MG63 (cell line): ENCODE data around the gene PTPRN2. TPM values are rescaled to one million over a fixed set of nuclear protein-coding genes. Genes with fewer than 3 reads are reported as not detected.
"Not testable (repeated sequence)": the region's sequence is repeated elsewhere in the genome, so short reads cannot be mapped to it uniquely, and the experiment has no call there.

Experiments used
- DNase-seq: peaks from one replicate; pipeline ENCODE4 v3.0.0-alpha.2; 2020
- H3K27me3 ChIP-seq: fragments of 250-450 bp; sonication (Bioruptor Pico); 2 replicates; pipeline ENCODE4 v1.5.1; 2020; ENCODE audit warnings: mild to moderate bottlenecking, moderate library complexity
- H3K36me3 ChIP-seq: fragments of 250-450 bp; sonication (Bioruptor Pico); 2 replicates; pipeline ENCODE4 v1.5.1; 2020; ENCODE audit warnings: mild to moderate bottlenecking, moderate library complexity
- H3K4me3 ChIP-seq: fragments of 250-450 bp; sonication (Bioruptor Pico); 2 replicates; pipeline ENCODE4 v1.5.1; 2020; ENCODE audit warnings: mild to moderate bottlenecking, moderate library complexity
- H3K9me3 ChIP-seq: fragments of 250-450 bp; sonication (Bioruptor Pico); 2 replicates; pipeline ENCODE4 v1.5.1; 2020; ENCODE audit warnings: mild to moderate bottlenecking, moderate library complexity
- total RNA-seq: library from RNA; depleted of rRNA; stranded (reverse); fragments of >200 nt; shearing (Covaris generic); gene quantifications from 2 replicates; pipeline ENCODE4 v1.2.3, GENCODE V29; 2014; ENCODE audit warnings: low replicate concordance

Gene PTPRN2
- total RNA-seq, 1 experiment from 2014 or later = 0.16 TPM

- Histone ChIP-seq H3K36me3 (no peaks in the 10 kb centered on the region), H3K27me3 (no peaks in the 10 kb centered on the region), H3K4me3 (no peak overlapping the region), H3K9me3 (no peaks in the 10 kb centered on the region)
- DNase-seq = no peak
Observed at GRCh38 chr7:158396301-158396905, 191.2 kb downstream of the PTPRN2 start.

GRCh38 chr7:158395780-158396278 lies 191.8 kb downstream of the PTPRN2 start:
- Histone ChIP-seq H3K36me3 (no peaks in the 10 kb centered on the region), H3K9me3 (no peaks in the 10 kb centered on the region), H3K4me3 (no peak overlapping the region), H3K27me3 (no peaks in the 10 kb centered on the region)
- DNase-seq = no peak

- no peaks in the 10 kb centered on the region for H3K9me3 ChIP-seq
- no peaks in the 10 kb centered on the region for H3K36me3 ChIP-seq
- no peaks in the 10 kb centered on the region for H3K27me3 ChIP-seq
- DNase-seq = no peak
- no peak overlapping the region for H3K4me3 ChIP-seq
Observed at GRCh38 chr7:158395349-158395748, 192.3 kb downstream of the PTPRN2 start.

GRCh38 chr7:158394936-158395335 lies 192.7 kb downstream of the PTPRN2 start:
- DNase-seq = no peak
- H3K9me3 ChIP-seq = no peaks in the 10 kb centered on the region
- no peaks in the 10 kb centered on the region for H3K36me3 ChIP-seq
- H3K4me3 ChIP-seq = no peak overlapping the region
- H3K27me3 ChIP-seq = no peaks in the 10 kb centered on the region

- Histone ChIP-seq H3K36me3 (no peaks in the 10 kb centered on the region), H3K9me3 (no peaks in the 10 kb centered on the region), H3K27me3 (no peaks in the 10 kb centered on the region), H3K4me3 (no peak overlapping the region)
- DNase-seq = no peak
Observed at GRCh38 chr7:158393926-158394625, 193.5 kb downstream of the PTPRN2 start.

GRCh38 chr7:158392251-158392650 lies 195.4 kb downstream of the PTPRN2 start:
- Histone ChIP-seq H3K4me3 (no peak overlapping the region), H3K27me3 (no peaks in the 10 kb centered on the region), H3K9me3 (no peaks in the 10 kb centered on the region), H3K36me3 (no peaks in the 10 kb centered on the region)
- no peak for DNase-seq

- no peak overlapping the region for H3K4me3 ChIP-seq
- no peaks in the 10 kb centered on the region for H3K9me3 ChIP-seq
- no peaks in the 10 kb centered on the region for H3K36me3 ChIP-seq
- no peaks in the 10 kb centered on the region for H3K27me3 ChIP-seq
- DNase-seq = no peak
Observed at GRCh38 chr7:158391541-158391940, 196.1 kb downstream of the PTPRN2 start.

- no peak for DNase-seq
- no peaks in the 10 kb centered on the region for H3K9me3 ChIP-seq
Observed at GRCh38 chr7:158391141-158391540, 196.5 kb downstream of the PTPRN2 start.

GRCh38 chr7:158390460-158390859 lies 197.2 kb downstream of the PTPRN2 start:
- H3K36me3 ChIP-seq = no peaks in the 10 kb centered on the region
- H3K27me3 ChIP-seq = no peaks in the 10 kb centered on the region
- no peak for DNase-seq
- H3K4me3 ChIP-seq = no peak overlapping the region
- H3K9me3 ChIP-seq = no peaks in the 10 kb centered on the region

More at GRCh38 chr7:158391141-158391540, 196.5 kb downstream of the PTPRN2 start:
- no peaks in the 10 kb centered on the region for H3K36me3 ChIP-seq
- no peaks in the 10 kb centered on the region for H3K27me3 ChIP-seq
- no peak overlapping the region for H3K4me3 ChIP-seq

GRCh38 chr7:158389514-158390425 lies 197.9 kb downstream of the PTPRN2 start:
- no peak for DNase-seq
- H3K9me3 ChIP-seq = no peaks in the 10 kb centered on the region
- no peaks in the 10 kb centered on the region for H3K36me3 ChIP-seq
- H3K27me3 ChIP-seq = no peaks in the 10 kb centered on the region
- H3K4me3 ChIP-seq = no peak overlapping the region

- no peak for DNase-seq
- H3K27me3 ChIP-seq = no peaks in the 10 kb centered on the region
- no peaks in the 10 kb centered on the region for H3K9me3 ChIP-seq
- H3K4me3 ChIP-seq = no peak overlapping the region
- no peaks in the 10 kb centered on the region for H3K36me3 ChIP-seq
Observed at GRCh38 chr7:158388928-158389327, 198.7 kb downstream of the PTPRN2 start.

GRCh38 chr7:158388072-158388471 lies 199.6 kb downstream of the PTPRN2 start:
- H3K9me3 ChIP-seq = no peaks in the 10 kb centered on the region
- no peak for DNase-seq

GRCh38 chr7:158387546-158387891 lies 200.1 kb downstream of the PTPRN2 start:
- no peaks in the 10 kb centered on the region for H3K36me3 ChIP-seq
- no peak for DNase-seq
- no peaks in the 10 kb centered on the region for H3K9me3 ChIP-seq
- no peak overlapping the region for H3K4me3 ChIP-seq
- no peaks in the 10 kb centered on the region for H3K27me3 ChIP-seq

More at GRCh38 chr7:158388072-158388471, 199.6 kb downstream of the PTPRN2 start:
- no peak overlapping the region for H3K4me3 ChIP-seq
- no peaks in the 10 kb centered on the region for H3K27me3 ChIP-seq
- no peaks in the 10 kb centered on the region for H3K36me3 ChIP-seq

- no peaks in the 10 kb centered on the region for H3K27me3 ChIP-seq
Observed at GRCh38 chr7:158386866-158387545, 200.6 kb downstream of the PTPRN2 start.

GRCh38 chr7:158386355-158386618 lies 201.3 kb downstream of the PTPRN2 start:
- no peak for DNase-seq
- no peaks in the 10 kb centered on the region for H3K9me3 ChIP-seq
- H3K4me3 ChIP-seq = no peak overlapping the region
- no peaks in the 10 kb centered on the region for H3K36me3 ChIP-seq
- no peaks in the 10 kb centered on the region for H3K27me3 ChIP-seq

More at GRCh38 chr7:158386866-158387545, 200.6 kb downstream of the PTPRN2 start:
- Histone ChIP-seq H3K4me3 (no peak overlapping the region), H3K36me3 (no peaks in the 10 kb centered on the region), H3K9me3 (no peaks in the 10 kb centered on the region)
- DNase-seq = no peak

- H3K9me3 ChIP-seq, H3K27me3 ChIP-seq, DNase-seq, H3K4me3 ChIP-seq, H3K36me3 ChIP-seq: not testable (repeated sequence)
Observed at GRCh38 chr7:158385496-158386354, 201.9 kb downstream of the PTPRN2 start.
